Cerebellar cortex (tissue), 1 donor: ENCODE measurements around the gene DNAJC5G.
"Not testable (repeated sequence)": the region's sequence is repeated elsewhere in the genome, so short reads cannot be mapped to it uniquely, and the experiment has no call there.

Experiments used
- DNase-seq: peaks from one replicate; pipeline ENCODE4 v3.0.0-alpha.2; 2015; ENCODE audit warnings: low spot score

Gene DNAJC5G

GRCh38 chr2:27281855-27282559, 6.8 kb downstream of the DNAJC5G start, which contains the start of gene TRIM54:
TRIM54 (plus strand) TSS chr2:27282429; CDS start chr2:27282732, 303 bp downstream.
- DNase-seq = no peak

GRCh38 chr2:27282892-27283291, 7.7 kb downstream of the DNAJC5G start:
- no peak for DNase-seq

GRCh38 chr2:27284996-27285395, 9.8 kb downstream of the DNAJC5G start:
- no peak for DNase-seq

GRCh38 chr2:27285481-27285880, 10.2 kb downstream of the DNAJC5G start:
- no peak for DNase-seq

- no peak for DNase-seq
Observed at GRCh38 chr2:27288610-27289009, 13.4 kb downstream of the DNAJC5G start.

GRCh38 chr2:27290549-27290948, 15.3 kb downstream of the DNAJC5G start:
- DNase-seq = no peak

- DNase-seq = peak; percentile 28
Observed at GRCh38 chr2:27291865-27292264, 16.6 kb downstream of the DNAJC5G start.

GRCh38 chr2:27294928-27295327, 19.7 kb downstream of the DNAJC5G start:
- no peak for DNase-seq

GRCh38 chr2:27296481-27296880, 21.2 kb downstream of the DNAJC5G start:
- DNase-seq = no peak

- DNase-seq = no peak
Observed at GRCh38 chr2:27297195-27297594, 22.0 kb downstream of the DNAJC5G start.

- no peak for DNase-seq
Observed at GRCh38 chr2:27298391-27299080, 23.3 kb downstream of the DNAJC5G start.

GRCh38 chr2:27300606-27301005, 25.4 kb downstream of the DNAJC5G start:
- not testable (repeated sequence) for DNase-seq

GRCh38 chr2:27303093-27304025, 28.1 kb downstream of the DNAJC5G start:
- DNase-seq = peak; percentile 76

- DNase-seq = no peak
Observed at GRCh38 chr2:27304488-27305240, 29.4 kb downstream of the DNAJC5G start.

GRCh38 chr2:27305516-27305915, 30.3 kb downstream of the DNAJC5G start:
- DNase-seq = no peak

- no peak for DNase-seq
Observed at GRCh38 chr2:27306136-27306535, 30.9 kb downstream of the DNAJC5G start.

GRCh38 chr2:27306573-27307286, 31.5 kb downstream of the DNAJC5G start:
- DNase-seq = no peak

- DNase-seq = no peak
Observed at GRCh38 chr2:27307287-27307544, 32.0 kb downstream of the DNAJC5G start.

GRCh38 chr2:27307545-27308358, 32.5 kb downstream of the DNAJC5G start:
- DNase-seq = no peak

GRCh38 chr2:27308359-27308881, 33.2 kb downstream of the DNAJC5G start, which contains the start of gene UCN:
UCN (minus strand) TSS chr2:27308445; CDS start chr2:27307895, 550 bp downstream.
- no peak for DNase-seq
